ENCODE data around the gene CFAP251. TPM values are rescaled to one million over a fixed set of nuclear protein-coding genes. Genes with fewer than 3 reads are reported as not detected.

CFAP251 gene
- total and polyA plus RNA-seq, 2 of the 13 experiments (the other 11 are each of a cell fraction or from before 2014, with no cell fraction given), result 0.30 to 0.42 TPM

GRCh38 chr12:121943926-121944325, 25.5 kb downstream of the CFAP251 start:
- Histone ChIP-seq H4K20me1 (ENCODE audit: insufficient read depth, low read length) (no peaks in the 10 kb centered on the region), H3K9ac (ENCODE audit: insufficient read depth, low read depth, low read length) (no peak overlapping the region), H2AFZ (ENCODE audit: low read length) (no peak overlapping the region), H3K9me3 (ENCODE audit: low read length) (no peaks in the 10 kb centered on the region), H3K4me1 (ENCODE audit: insufficient read depth, low read length) (peaks cover 15% of the 10 kb centered on the region), H3K36me3 (replicated peaks in 1 of 2; ENCODE audit: control insufficient read depth in 1 of 2, insufficient read depth in 2 of 2, low read length in 2 of 2) (no peaks in the 10 kb centered on the region; a peak in 1 of 5 replicates), H3K4me3 (replicated peaks in 1 of 3; ENCODE audit: insufficient read depth in 1 of 3, low read depth in 2 of 3, low read length in 3 of 3) (no peak overlapping the region), H3K27me3 (ENCODE audit: control insufficient read depth in 1 of 2, insufficient read depth in 2 of 2, low read length in 2 of 2) (no peaks in the 10 kb centered on the region), H3K4me2 (ENCODE audit: low read depth, low read length) (no peak overlapping the region), H3K27ac (ENCODE audit: extremely low read length, insufficient read depth, low read length) (no peak overlapping the region), H3K79me2 (ENCODE audit: insufficient read depth, low read length) (no peaks in the 10 kb centered on the region)
- no TSS peak for BruUV-seq (replicated peaks)
- no peak for DNase-seq (ENCODE audit: low spot score)
- FAIRE-seq, result no peak
- TF ChIP-seq NFKBIZ (CRISPR knock-in tag; IDR thresholded peaks at IDR 0.05) (no peak), ZNF256 (CRISPR knock-in tag; conservative IDR thresholded peaks at IDR 0.05) (no peak), ZFP82 (CRISPR knock-in tag; IDR thresholded peaks at IDR 0.05; ENCODE audit: borderline replicate concordance) (no peak), HMGA1 (CRISPR knock-in tag; conservative IDR thresholded peaks at IDR 0.05) (no peak)
- in situ Hi-C loops (cut with HindIII; ENCODE audit: extremely low pct_ligation_motif_present, low pct_unique_long_range_greater_than_20kb), result no loop called here
- ChIA-PET POLR2A (no interaction called here), CTCF (ENCODE audit: low intra/inter-chr PET ratio, low total read pairs) (no interaction called here)
- no peak for ATAC-seq
- intact Hi-C loops (cut with micrococcal nuclease; ENCODE audit: unreplicated experiment), result no loop called here

GRCh38 chr12:121946313-121947025, 28.1 kb downstream of the CFAP251 start:
- no peak overlapping the region for H3K27ac ChIP-seq (ENCODE audit: extremely low read length, insufficient read depth, low read length)
- no peak overlapping the region for H3K9ac ChIP-seq (ENCODE audit: insufficient read depth, low read depth, low read length)
- H3K4me2 ChIP-seq (ENCODE audit: low read depth, low read length), result no peak overlapping the region
- DNase-seq (ENCODE audit: low spot score) (no peak), ATAC-seq (no peak), FAIRE-seq (no peak)
- TF ChIP-seq RXRA (CRISPR knock-in tag; IDR thresholded peaks at IDR 0.05) (no peak), ZNF10 (CRISPR knock-in tag; IDR thresholded peaks at IDR 0.05; ENCODE audit: borderline replicate concordance, low read depth) (no peak), NR2F6 (IDR thresholded peaks at IDR 0.05) (no peak), NR2F6 (CRISPR knock-in tag; IDR thresholded peaks at IDR 0.05) (no peak), ZNF317 (CRISPR knock-in tag; IDR thresholded peaks at IDR 0.05) (peak; percentile 66), ZNF121 (CRISPR knock-in tag; IDR thresholded peaks at IDR 0.05) (peak; percentile 24; the same call in 1 of the 2 replicates), ZNF12 (CRISPR knock-in tag; IDR thresholded peaks at IDR 0.05) (no peak), ZNF766 (CRISPR knock-in tag; IDR thresholded peaks at IDR 0.05; ENCODE audit: borderline replicate concordance) (no peak)
- H3K4me3 ChIP-seq (replicated peaks in 1 of 3; ENCODE audit: insufficient read depth in 1 of 3, low read depth in 2 of 3, low read length in 3 of 3), result no peak overlapping the region
- H3K36me3 ChIP-seq (replicated peaks in 1 of 2; ENCODE audit: control insufficient read depth in 1 of 2, insufficient read depth in 2 of 2, low read length in 2 of 2), result no peaks in the 10 kb centered on the region
- POLR2A ChIA-PET, result no interaction called here
- peaks cover 16% of the 10 kb centered on the region for H3K4me1 ChIP-seq (ENCODE audit: insufficient read depth, low read length)
- no peaks in the 10 kb centered on the region for H4K20me1 ChIP-seq (ENCODE audit: insufficient read depth, low read length)
- CTCF ChIA-PET (ENCODE audit: low intra/inter-chr PET ratio, low total read pairs), result no interaction called here
- WGBS (ENCODE audit: low lambda C conversion rate), result 55% methylated on average over 2 of the region's 2 CpGs
- no peaks in the 10 kb centered on the region for H3K79me2 ChIP-seq (ENCODE audit: insufficient read depth, low read length)
- H3K27me3 ChIP-seq (ENCODE audit: control insufficient read depth in 1 of 2, insufficient read depth in 2 of 2, low read length in 2 of 2), result no peaks in the 10 kb centered on the region
- no peaks in the 10 kb centered on the region for H3K9me3 ChIP-seq (ENCODE audit: low read length)
- no TSS peak for BruUV-seq (replicated peaks)
- in situ Hi-C loops (cut with HindIII; ENCODE audit: extremely low pct_ligation_motif_present, low pct_unique_long_range_greater_than_20kb), result no loop called here
- H2AFZ ChIP-seq (ENCODE audit: low read length), result no peak overlapping the region
- intact Hi-C loops (cut with micrococcal nuclease; ENCODE audit: unreplicated experiment), result no loop called here
